ENCODE data around the gene INO80D. TPM values are rescaled to one million over a fixed set of nuclear protein-coding genes. Genes with fewer than 3 reads are reported as not detected.

INO80D gene
- polyA plus RNA-seq, 10 donors = 5.7 to 9.8 (median 7.6) TPM

- no peak for DNase-seq
Measured at GRCh38 chr2:205946226-205946625, 139.7 kb downstream of the INO80D start.

Other genes with a start within 250 kb of the INO80D start
- 10 to 100 TPM; 61.6 to 81.6 (median 71.8) TPM for gene NDUFS1, start 73.3 kb upstream of the INO80D start, polyA plus RNA-seq (ENCODE audit: insufficient read length in 10 of 10)
- 1,000 to 10,000 TPM in 3 of 10 donors, 100 to 1,000 TPM in 7; 875 to 1,127 (median 974) TPM for gene EEF1B2, start 73.7 kb upstream of the INO80D start, polyA plus RNA-seq (ENCODE audit: insufficient read length in 10 of 10)
- 10 to 100 TPM in 5 of 10 donors, 1 to 10 TPM in 5; 7.2 to 14.4 (median 10.2) TPM for gene ZDBF2, start 188.5 kb upstream of the INO80D start, polyA plus RNA-seq (ENCODE audit: insufficient read length in 10 of 10)

Data from muscle of back (tissue), 11 donors.